Smooth muscle cell of the umbilical artery (primary cell): ENCODE results near the gene RNASEL. TPM values are rescaled to one million over a fixed set of nuclear protein-coding genes. Genes with fewer than 3 reads are reported as not detected.

Experiments
- total RNA-seq: library from RNA; depleted of rRNA; stranded (reverse); fragments of >200 nt; gene quantifications from 2 replicates; pipeline ENCODE4 v1.2.3, GENCODE V29; 2014

Gene RNASEL, protein sequence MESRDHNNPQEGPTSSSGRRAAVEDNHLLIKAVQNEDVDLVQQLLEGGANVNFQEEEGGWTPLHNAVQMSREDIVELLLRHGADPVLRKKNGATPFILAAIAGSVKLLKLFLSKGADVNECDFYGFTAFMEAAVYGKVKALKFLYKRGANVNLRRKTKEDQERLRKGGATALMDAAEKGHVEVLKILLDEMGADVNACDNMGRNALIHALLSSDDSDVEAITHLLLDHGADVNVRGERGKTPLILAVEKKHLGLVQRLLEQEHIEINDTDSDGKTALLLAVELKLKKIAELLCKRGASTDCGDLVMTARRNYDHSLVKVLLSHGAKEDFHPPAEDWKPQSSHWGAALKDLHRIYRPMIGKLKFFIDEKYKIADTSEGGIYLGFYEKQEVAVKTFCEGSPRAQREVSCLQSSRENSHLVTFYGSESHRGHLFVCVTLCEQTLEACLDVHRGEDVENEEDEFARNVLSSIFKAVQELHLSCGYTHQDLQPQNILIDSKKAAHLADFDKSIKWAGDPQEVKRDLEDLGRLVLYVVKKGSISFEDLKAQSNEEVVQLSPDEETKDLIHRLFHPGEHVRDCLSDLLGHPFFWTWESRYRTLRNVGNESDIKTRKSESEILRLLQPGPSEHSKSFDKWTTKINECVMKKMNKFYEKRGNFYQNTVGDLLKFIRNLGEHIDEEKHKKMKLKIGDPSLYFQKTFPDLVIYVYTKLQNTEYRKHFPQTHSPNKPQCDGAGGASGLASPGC
- total RNA-seq = 6.8 and 13.7 TPM in 2 replicates

DNA sequence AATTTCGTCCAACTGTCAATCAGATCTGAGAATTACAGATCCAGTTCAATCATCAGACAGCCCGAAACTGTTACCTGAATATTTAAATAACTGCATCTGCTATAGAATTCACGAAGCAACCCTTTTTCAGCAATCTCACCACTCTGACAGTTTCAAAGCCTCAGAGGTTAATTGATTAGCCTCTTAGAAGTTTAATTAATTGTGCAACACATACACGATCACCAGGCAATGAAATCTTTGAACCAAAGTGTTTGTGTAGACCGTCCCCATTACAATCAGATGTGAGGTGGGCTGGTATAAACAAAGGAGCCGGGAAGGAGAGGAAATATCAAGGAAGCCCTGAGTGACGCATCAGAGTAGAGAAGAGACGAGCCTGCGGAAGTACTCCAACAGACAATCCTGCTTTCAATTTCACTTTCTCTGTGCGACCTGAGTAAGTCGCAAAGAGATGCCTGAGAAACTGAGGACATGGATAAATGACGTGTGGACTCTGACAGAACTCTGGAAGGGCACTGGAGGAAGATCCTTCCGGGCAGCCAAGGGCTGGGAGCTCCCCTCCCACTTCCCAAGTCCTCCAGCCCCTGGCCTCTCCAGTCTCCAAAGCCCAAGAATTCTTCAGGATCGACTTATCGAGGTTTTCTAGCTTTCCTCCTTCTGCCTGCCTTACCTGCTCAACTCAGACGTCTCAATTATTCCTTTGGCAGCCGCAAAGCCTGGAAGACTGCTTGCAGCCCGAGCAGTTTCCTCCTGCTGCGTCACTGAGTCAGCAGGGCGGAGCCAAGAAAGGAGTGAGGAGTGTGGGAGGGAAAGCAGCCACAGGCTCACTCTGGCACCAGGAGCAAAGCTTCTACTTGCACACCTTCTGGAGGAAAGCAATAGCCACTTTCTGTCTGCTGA, at the start of gene RNASEL:
RNASEL (minus strand) TSS at position 757 of the 897 bp plus-strand sequence. CDS start 2,450 bp downstream, outside the sequence.

DNA sequence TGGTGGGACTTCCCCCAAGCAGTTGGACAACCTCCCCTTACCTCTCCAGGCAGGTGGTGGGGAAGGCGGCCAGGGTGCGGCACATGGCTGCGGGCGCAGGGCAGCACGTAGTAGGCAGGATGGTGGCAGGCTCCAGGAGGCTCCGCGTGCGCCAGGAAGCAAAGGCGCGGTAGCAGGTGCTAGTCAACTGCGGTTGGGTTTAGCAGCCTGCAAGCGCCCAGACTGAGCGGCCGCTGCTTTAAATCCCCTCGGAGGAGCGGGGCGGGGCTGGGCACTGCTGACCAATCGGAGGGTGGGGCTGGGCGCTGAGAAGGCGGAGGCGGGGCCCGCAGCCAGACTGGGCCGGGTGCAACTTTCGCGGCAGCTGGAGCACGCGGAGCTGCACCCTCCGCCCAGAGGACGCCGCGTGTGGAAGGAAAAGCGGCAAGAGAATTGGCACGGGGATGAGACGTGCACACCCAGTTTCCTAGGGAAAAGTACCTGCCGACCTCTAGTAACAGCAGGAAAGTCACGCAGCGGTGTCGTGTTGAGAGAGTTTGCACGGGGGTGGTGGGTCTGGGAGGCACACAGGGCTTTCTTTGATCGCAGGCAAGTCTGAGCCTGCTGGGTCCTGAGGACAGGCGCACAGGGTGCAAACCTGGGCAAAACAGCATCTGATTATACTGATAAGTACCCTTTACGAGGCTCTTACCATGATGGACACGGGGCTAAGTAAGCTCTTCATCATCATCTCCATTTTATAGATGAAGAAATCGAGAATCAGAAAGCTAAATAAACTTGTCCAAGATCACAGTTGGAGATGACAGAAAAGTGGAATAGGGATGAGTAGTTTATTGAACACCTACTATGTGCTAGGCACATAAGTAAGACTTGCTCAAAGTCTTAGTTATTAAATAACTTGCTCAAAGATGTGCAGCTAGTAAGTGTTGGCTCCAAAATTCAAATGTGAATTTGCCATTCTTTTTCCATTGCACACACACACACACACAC, 15.4 kb upstream of the RNASEL start, which contains the start of gene RGS16:
RGS16 (minus strand) TSS at position 215 of the 990 bp plus-strand sequence; CDS start at position 85, 130 bp downstream.

Other genes starting within 250 kb of the RNASEL start
- 95.9 and 142 TPM in 2 replicates for gene GLUL, start 197.5 kb downstream of the RNASEL start, total RNA-seq
- not detected in 2 replicates for gene TEDDM1, start 188.6 kb downstream of the RNASEL start, total RNA-seq
- gene RGSL1, start 139.1 kb downstream of the RNASEL start, total RNA-seq = not detected in 2 replicates
- 0.14 and 0.30 TPM in 2 replicates for gene RGS16, start 15.1 kb upstream of the RNASEL start, total RNA-seq
- not detected in 2 replicates for gene RGS8, start 95.3 kb upstream of the RNASEL start, total RNA-seq
- gene NPL, start 200.5 kb upstream of the RNASEL start, total RNA-seq = 1.2 and 1.5 TPM in 2 replicates